Mammary epithelial cell (primary cell): ENCODE results near the gene KIF13A.

Experiments used
- CTCF ChIP-seq, 2 donors: IDR thresholded peaks in 1 of 2; conservative IDR thresholded peaks in 1 of 2; 2 replicates each; pipeline ENCODE4 v1.5.1; 2011 to 2012; ENCODE audit warnings: inconsistent platforms in 2 of 2, low read length in 2 of 2, mild to moderate bottlenecking in 2 of 2, control low read depth in 1 of 2, low read depth in 1 of 2; ENCODE audit not compliant: insufficient read depth in 1 of 2; ENCODE audit errors: extremely low read depth in 1 of 2
- EZH2 ChIP-seq: IDR thresholded peaks from 2 replicates; pipeline ENCODE4 v1.6.1; 2012; ENCODE audit warnings: low read length, inconsistent platforms, borderline replicate concordance

DNA sequence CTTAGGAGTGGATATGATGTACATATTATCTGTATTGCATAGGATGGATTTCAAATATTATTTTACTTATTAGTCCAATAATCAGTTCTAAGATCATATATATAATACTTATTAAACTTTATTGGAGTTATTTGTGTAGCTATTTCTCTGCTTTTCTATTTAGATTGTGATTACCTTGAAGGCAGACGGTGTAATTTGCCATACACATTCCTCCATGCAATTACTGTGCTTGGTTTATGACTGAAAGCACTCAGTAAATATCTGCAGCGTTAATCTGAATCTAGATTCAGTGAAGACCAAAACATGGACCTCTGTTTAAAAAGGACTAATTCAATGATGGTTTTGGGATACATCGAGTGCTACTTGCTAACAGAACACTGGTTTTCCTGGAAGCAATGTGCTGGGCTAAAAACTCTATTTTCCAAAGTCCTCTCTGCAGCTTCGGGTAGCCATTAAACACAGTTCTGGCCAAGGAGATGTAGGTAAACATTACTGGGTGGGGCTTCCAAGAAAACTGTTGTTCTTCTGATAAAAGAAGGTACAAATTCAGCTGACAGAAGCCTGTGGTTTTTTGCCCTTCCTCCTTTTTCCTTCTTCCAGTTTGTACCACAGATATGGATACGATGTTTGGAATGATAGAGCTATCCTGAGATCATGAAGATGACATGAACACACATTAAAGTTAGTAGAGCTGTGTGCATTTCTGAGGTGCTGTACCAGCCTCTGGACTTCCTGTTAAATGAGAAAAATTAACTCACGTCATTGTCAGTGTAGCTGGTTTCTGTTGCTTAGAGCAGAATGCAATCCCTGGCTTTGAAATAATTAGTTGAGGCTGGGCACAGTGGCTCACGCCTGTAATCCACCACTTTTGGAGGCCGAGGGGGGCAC lies 144.3 kb downstream of the KIF13A start:
- TF ChIP-seq CTCF (conservative IDR thresholded peaks at IDR 0.05 in 1 of 2, IDR thresholded peaks at IDR 0.05 in 1 of 2; ENCODE audit: extremely low read depth in 1 of 2, insufficient read depth in 1 of 2, low read depth in 1 of 2, low read length in 2 of 2) (no peak), EZH2 (no peak)
